ENCODE measurements around the gene DSPP.

The DSPP gene

DNA sequence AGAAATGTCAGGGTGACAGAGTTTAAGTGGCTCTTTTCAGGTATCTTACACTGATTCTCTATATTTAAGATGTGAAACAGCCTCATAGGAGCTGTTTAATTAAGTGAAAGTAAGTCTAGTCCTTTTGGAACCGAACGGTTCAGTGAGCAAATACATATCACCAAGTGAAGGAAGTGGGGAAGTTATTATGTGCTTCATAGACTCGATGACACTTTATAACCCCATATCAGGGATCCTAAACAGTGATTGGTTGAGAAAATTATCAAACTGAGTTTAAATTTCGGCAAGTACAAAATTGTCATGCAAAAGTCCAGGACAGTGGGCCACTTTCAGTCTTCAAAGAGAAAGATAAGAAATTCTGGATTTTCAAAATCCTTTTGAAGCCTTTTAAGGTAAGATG, at the start of gene DSPP:
TSS of gene DSPP (plus strand) at position 301 of the 400 bp plus-strand sequence. CDS start 2,380 bp downstream, outside the sequence.
- intact Hi-C loops (cut with DNase I; ENCODE audit: low total_unique reads), result no loop called here

DNA sequence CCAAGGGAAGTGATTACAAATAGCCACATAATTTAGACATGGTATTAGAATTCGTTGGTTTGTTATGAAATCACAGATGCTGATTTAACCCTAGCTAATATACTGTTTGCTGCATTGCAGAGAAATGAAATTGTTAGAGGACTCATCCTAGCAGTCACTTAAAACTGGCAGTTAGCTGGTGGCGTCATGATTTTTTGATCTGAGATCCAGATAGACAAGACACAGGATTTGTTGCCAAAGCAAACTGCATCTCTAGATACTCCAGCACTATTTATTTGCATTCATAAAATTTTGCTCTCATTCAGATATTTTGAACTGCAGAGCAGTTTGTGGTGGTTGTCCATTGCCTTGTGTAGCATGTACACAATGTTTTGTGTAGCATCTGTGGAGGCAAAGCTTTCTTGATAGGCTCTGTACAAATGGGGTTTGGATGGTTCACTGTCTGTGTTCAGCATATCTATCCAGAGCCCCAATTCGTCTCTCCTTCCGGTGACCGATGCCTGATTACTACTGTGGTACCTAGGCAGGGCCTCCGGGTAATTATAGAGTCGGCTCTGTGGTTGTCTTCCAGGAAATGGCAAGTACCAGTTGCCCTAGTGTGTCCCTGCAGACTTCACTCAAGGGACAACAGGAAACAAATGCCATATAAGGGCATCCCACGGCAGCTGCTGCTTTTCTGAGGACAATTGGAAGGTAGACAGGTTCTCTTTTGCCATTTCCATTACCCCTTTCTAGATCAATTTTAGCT, 49.1 kb upstream of the DSPP start:
- no peaks in the 10 kb centered on the region for H3K36me3 ChIP-seq
- no peaks in the 10 kb centered on the region for H3K27me3 ChIP-seq
- H3K9me3 ChIP-seq, result no peaks in the 10 kb centered on the region
- no peak overlapping the region for H3K4me3 ChIP-seq
- intact Hi-C loops (cut with DNase I; ENCODE audit: low total_unique reads), result no loop called here
- H3K4me1 ChIP-seq, result peaks cover 0 to 30% (median 8%) of the 10 kb centered on the region in 4 donors
- H3K27ac ChIP-seq, result no peak overlapping the region
- DNase-seq, result no peak
- TF ChIP-seq, protein P1, sequence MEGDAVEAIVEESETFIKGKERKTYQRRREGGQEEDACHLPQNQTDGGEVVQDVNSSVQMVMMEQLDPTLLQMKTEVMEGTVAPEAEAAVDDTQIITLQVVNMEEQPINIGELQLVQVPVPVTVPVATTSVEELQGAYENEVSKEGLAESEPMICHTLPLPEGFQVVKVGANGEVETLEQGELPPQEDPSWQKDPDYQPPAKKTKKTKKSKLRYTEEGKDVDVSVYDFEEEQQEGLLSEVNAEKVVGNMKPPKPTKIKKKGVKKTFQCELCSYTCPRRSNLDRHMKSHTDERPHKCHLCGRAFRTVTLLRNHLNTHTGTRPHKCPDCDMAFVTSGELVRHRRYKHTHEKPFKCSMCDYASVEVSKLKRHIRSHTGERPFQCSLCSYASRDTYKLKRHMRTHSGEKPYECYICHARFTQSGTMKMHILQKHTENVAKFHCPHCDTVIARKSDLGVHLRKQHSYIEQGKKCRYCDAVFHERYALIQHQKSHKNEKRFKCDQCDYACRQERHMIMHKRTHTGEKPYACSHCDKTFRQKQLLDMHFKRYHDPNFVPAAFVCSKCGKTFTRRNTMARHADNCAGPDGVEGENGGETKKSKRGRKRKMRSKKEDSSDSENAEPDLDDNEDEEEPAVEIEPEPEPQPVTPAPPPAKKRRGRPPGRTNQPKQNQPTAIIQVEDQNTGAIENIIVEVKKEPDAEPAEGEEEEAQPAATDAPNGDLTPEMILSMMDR (IDR thresholded peaks at IDR 0.05), result no peak

More for the DNA sequence above, at the start of gene DSPP:
- Histone ChIP-seq H3K4me3 (no peak within 1 kb of the TSS), H3K9me3 (no peaks in the 10 kb centered on the region), H3K27ac (no peak within 1 kb of the TSS), H3K4me1 (no peaks in the 10 kb centered on the region), H3K27me3 (no peaks in the 10 kb centered on the region), H3K36me3 (no peaks in the 10 kb centered on the region)
- no peak for DNase-seq
- TF ChIP-seq, protein P1 (IDR thresholded peaks at IDR 0.05), result no peak

DNA sequence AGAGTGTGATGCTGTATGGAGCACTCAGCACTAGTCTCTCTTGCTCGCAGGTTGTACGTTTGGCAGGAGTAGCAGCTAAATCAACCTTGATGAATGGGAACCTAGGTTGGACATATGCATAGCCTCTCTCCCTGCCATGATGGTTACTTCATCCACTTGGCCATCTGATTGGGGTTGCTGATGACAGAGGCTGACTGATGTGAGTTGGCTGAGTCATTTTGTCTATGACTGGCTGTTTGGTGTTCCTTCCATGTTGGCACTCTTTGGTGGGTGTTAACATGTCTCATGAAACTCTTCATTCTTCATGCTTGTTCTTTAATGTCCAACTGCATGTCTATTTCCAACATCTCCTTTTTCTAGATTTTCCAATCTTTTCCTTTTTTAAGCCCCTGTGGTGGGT, 47.5 kb upstream of the DSPP start:
- DNase-seq, result no peak
- intact Hi-C loops (cut with DNase I; ENCODE audit: low total_unique reads), result no loop called here
- no peak overlapping the region for H3K27ac ChIP-seq
- H3K9me3 ChIP-seq, result no peaks in the 10 kb centered on the region
- no peaks in the 10 kb centered on the region for H3K36me3 ChIP-seq
- peaks cover 0 to 22% (median 5%) of the 10 kb centered on the region in 4 donors for H3K4me1 ChIP-seq
- no peak overlapping the region for H3K4me3 ChIP-seq
- no peaks in the 10 kb centered on the region for H3K27me3 ChIP-seq
- TF ChIP-seq, protein P1 (IDR thresholded peaks at IDR 0.05), result no peak

DNA sequence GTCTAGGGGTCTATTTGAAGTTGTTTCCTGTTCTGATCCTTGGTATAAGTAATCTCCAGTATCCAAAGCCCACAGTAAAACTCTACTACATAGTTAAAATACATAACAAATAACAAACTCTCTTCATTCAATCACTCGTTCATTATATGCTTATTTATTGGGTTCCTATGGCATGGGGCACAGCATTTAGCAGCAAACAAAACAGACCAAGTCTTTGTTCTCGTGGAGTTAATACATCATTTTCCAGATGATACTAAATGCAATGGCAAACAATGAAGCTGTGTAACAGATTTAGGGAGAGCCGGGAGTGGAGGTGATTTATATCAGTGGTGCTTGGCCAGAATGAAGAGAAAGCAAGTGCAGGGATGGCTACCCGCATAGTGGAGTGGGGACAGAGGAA, 42.6 kb upstream of the DSPP start:
- no peak overlapping the region for H3K27ac ChIP-seq
- H3K4me3 ChIP-seq, result no peak overlapping the region
- intact Hi-C loops (cut with DNase I; ENCODE audit: low total_unique reads), result no loop called here
- DNase-seq, result no peak
- TF ChIP-seq, protein P1 (IDR thresholded peaks at IDR 0.05), result no peak
- no peaks in the 10 kb centered on the region for H3K4me1 ChIP-seq
- no peaks in the 10 kb centered on the region for H3K36me3 ChIP-seq
- no peaks in the 10 kb centered on the region for H3K27me3 ChIP-seq
- no peaks in the 10 kb centered on the region for H3K9me3 ChIP-seq

DNA sequence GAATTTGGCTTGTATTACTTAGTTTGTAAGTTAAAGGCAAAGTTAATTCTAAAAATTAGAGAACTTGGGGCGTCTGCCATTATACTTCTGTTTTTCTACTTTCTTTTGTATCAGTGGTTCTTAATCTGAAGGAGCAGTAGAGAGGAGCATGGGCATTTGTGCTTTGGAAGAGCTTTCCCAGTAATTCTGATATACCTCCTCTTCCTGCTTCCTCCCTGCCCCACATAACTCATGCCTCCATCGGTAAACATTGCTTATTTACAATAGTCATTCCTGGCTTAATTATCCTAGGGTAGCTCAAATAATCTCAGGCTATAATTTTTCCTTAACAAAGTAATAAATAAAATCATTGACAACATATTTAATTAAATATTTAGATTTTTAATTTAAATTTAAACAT, 42.1 kb upstream of the DSPP start:
- H3K4me1 ChIP-seq, result no peaks in the 10 kb centered on the region
- H3K36me3 ChIP-seq, result no peaks in the 10 kb centered on the region
- no peak overlapping the region for H3K4me3 ChIP-seq
- intact Hi-C loops (cut with DNase I; ENCODE audit: low total_unique reads), result no loop called here
- TF ChIP-seq, protein P1 (IDR thresholded peaks at IDR 0.05), result no peak
- H3K27ac ChIP-seq, result no peak overlapping the region
- no peaks in the 10 kb centered on the region for H3K27me3 ChIP-seq
- H3K9me3 ChIP-seq, result no peaks in the 10 kb centered on the region
- no peak for DNase-seq

Data from tibial artery (tissue), 4 donors.